Psoas muscle (tissue), 8 donors: ENCODE measurements around the gene SRM. TPM values are rescaled to one million over a fixed set of nuclear protein-coding genes. Genes with fewer than 3 reads are reported as not detected.
"Not testable (repeated sequence)": the region's sequence is repeated elsewhere in the genome, so short reads cannot be mapped to it uniquely, and the experiment has no call there.

Experiments used
- ATAC-seq, 4 donors: fragments of 200-7000 bp; cut with Tn5 transposase; one replicate each; pipeline ENCODE4 v1.9.1; 2020; ENCODE audit warnings: moderate library complexity in 3 of 4, mild to moderate bottlenecking in 2 of 4
- DNase-seq, 2 donors: peaks; one replicate each; pipeline ENCODE4 v3.0.0-alpha.2; 2020
- H3K27ac ChIP-seq: fragments of 200-600 bp; one replicate; pipeline ENCODE4 v1.8.0; 2022
- H3K27me3 ChIP-seq, 3 donors: fragments of 200-600 bp in 1 of 3; one replicate each; pipeline versions ENCODE4 v1.6.1 to v1.8.0; 2013 to 2022; ENCODE audit warnings: low read length in 2 of 3, mild to moderate bottlenecking in 2 of 3, moderate library complexity in 1 of 3; ENCODE audit not compliant: insufficient read depth in 3 of 3
- H3K36me3 ChIP-seq, 2 donors: fragments of 200-600 bp in 1 of 2; one replicate each; pipeline versions ENCODE4 v1.6.1 to v1.8.0; 2013 to 2022; ENCODE audit warnings: low read depth in 1 of 2, mild to moderate bottlenecking in 1 of 2, moderate library complexity in 1 of 2; ENCODE audit not compliant: insufficient read depth in 1 of 2
- H3K4me1 ChIP-seq: fragments of 200-600 bp; one replicate; pipeline ENCODE4 v1.8.0; 2022
- H3K4me3 ChIP-seq: fragments of 200-600 bp; one replicate; pipeline ENCODE4 v1.8.0; 2022; ENCODE audit warnings: mild to moderate bottlenecking
- H3K9me3 ChIP-seq: fragments of 200-600 bp; one replicate; pipeline ENCODE4 v1.8.0; 2022
- WGBS, 3 donors: extraction: QIAGEN DNeasy Blood & Tissue Kit; methylation state at CpG; one replicate each; pipeline versions ENCODE4 v1.1.6 to v1.1.7; 2013; 5-methylcytosine and 5-hydroxymethylcytosine counted together
- intact Hi-C, 2 donors: fragments of 100-400 bp; cut with DNase I; formaldehyde crosslinking; loops; one replicate each; pipeline versions ENCODE4 v1.11.0 to v1.14.2; 2022
- polyA plus RNA-seq, 3 donors: library from polyadenylated mRNA; stranded (reverse); fragments of 200-250 nt; gene quantifications; one replicate each; pipeline ENCODE4 v1.2.3, GENCODE V29; 2013
- total RNA-seq, 4 donors: library from RNA; stranded (reverse); fragmentation: NEBNext Ultra II Directional in 2 of 4; extraction: Animal tissue kit (Norgen Biotek cat#: 25700) in 2 of 4; gene quantifications; one replicate each; pipeline versions ENCODE4 v1.2.1 to v1.2.4, GENCODE V29; 2021 to 2023
- TF ChIP-seq, protein P1 (sequence below): fragments of 200-600 bp; IDR thresholded peaks from one replicate; pipeline ENCODE4 v1.8.0; 2022; ENCODE audit warnings: antibody characterized with exemption
- donor health status: healthy with polysubstance abuse.
- donor health status: DM: no; HTN: no; CAD: no; lungs with moderate emphysema.
- donor health status: Bipolar disorder and iron deficiency.
- donor health status: healthy.
- donor health status: DM: yes; HTN: yes; CAD: no.
- donor health status: DM: no; HTN: no; CAD: no.
- donor health status: DM: no; HTN: no; CAD: no.
- donor health status: DM: yes; HTN: yes; CAD: no.

The SRM gene
- total and polyA plus RNA-seq, 7 donors = 60.4 to 163 (median 79.3) TPM

DNA sequence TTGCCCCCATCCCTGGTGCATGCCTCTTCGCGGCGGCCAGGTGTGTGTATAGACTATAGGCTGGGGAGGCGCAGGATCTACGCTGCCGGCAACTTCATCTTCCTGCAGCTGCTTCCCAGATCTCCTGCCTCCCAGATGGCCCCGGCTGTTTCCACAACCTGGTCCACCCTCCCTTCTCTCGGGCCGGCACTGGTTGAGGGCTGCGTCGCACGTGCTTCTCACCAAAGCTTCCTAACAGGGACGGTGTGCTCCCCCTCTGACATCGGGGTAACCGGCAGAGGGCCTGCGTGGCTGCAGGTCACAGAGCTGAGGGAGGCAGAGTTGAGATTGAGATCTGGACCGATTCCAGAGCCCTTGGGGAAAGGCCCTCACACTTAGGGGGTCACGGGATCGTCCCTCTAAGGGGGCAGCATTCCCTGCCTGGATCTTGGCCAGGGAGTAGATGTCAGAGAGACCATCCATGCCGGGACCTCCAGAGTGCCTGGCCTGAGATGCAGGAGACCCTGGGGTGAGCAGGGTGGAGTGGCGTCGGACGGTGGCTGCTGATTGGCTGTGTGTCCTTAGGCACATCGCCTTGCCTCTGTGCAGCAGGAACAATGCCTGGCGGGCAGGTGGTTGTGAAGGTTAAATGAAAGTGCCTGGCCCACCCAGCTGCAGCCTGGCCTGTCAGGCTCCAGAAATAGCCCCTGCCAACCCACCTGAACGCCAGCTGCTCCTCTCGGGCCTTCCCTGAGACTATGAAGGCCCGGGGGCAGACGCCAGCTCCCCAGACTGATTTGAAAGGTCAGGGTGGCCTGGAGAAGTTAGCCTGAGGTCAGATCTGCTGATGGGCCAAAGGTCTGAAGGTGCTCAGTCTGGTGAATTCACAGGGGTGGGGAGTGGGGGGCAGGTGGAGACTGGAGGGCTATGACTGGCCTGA, 6.7 kb downstream of the SRM start:
- Histone ChIP-seq H3K27me3 (peaks cover 0 to 5% (median 0%) of the 10 kb centered on the region in 3 donors), H3K4me3 (no peak overlapping the region), H3K36me3 (peaks cover 4 to 30% of the 10 kb centered on the region in 2 donors), H3K4me1 (no peaks in the 10 kb centered on the region), H3K27ac (no peak overlapping the region), H3K9me3 (no peaks in the 10 kb centered on the region)
- intact Hi-C loops = no loop called here
- 15 to 17% (median 15%) methylated on average over 28 to 29 of the region's 29 CpGs for WGBS, 3 donors
- DNase-seq (no peak), ATAC-seq (peak; percentile 20 to 53 (median 46))
- TF ChIP-seq, protein P1, sequence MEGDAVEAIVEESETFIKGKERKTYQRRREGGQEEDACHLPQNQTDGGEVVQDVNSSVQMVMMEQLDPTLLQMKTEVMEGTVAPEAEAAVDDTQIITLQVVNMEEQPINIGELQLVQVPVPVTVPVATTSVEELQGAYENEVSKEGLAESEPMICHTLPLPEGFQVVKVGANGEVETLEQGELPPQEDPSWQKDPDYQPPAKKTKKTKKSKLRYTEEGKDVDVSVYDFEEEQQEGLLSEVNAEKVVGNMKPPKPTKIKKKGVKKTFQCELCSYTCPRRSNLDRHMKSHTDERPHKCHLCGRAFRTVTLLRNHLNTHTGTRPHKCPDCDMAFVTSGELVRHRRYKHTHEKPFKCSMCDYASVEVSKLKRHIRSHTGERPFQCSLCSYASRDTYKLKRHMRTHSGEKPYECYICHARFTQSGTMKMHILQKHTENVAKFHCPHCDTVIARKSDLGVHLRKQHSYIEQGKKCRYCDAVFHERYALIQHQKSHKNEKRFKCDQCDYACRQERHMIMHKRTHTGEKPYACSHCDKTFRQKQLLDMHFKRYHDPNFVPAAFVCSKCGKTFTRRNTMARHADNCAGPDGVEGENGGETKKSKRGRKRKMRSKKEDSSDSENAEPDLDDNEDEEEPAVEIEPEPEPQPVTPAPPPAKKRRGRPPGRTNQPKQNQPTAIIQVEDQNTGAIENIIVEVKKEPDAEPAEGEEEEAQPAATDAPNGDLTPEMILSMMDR = no peak

DNA sequence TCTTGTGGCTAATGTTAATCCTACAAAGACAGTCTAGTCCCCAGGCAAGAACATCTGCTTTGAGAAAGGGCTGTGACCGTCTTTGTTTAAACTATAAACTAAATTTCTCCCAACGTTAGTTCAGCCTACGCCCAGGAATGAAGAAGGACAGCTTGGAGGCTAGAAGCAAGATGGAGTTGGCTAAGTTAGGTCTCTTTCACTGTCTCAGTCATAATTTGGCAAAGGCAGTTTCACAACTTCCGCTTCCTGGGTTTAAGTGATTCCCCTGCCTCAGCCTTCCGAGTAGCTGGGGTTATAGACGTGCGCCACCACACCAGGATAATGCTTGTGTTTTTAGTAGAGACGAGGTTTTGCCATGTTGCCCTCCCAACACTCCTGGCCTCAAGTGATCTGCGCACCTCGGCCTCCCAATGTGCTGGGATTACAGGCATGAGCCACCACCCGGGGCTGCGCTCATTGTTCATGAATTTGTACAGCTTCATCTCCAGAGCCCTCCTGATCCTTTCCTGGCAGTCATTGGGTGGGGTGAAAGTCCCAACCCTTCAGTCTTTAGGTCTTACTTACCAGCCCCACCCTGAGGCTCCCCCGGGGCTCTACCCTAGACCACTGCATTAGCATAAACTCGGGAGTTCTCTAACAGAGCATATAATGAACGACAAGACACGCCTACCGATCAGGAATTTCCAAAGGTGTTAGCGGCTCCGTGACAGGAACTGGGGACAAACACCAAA, 7.9 kb downstream of the SRM start:
- intact Hi-C loops = no loop called here
- DNase-seq (no peak), ATAC-seq (no peak)
- Histone ChIP-seq H3K4me1 (no peaks in the 10 kb centered on the region), H3K36me3 (peaks cover 4 to 23% of the 10 kb centered on the region in 2 donors), H3K4me3 (no peak overlapping the region), H3K27ac (no peak overlapping the region), H3K9me3 (no peaks in the 10 kb centered on the region), H3K27me3 (peaks cover 0 to 5% (median 0%) of the 10 kb centered on the region in 3 donors)
- 50 to 52% (median 50%) methylated on average over 19 of the region's 19 CpGs for WGBS, 3 donors
- TF ChIP-seq, protein P1 = no peak

DNA sequence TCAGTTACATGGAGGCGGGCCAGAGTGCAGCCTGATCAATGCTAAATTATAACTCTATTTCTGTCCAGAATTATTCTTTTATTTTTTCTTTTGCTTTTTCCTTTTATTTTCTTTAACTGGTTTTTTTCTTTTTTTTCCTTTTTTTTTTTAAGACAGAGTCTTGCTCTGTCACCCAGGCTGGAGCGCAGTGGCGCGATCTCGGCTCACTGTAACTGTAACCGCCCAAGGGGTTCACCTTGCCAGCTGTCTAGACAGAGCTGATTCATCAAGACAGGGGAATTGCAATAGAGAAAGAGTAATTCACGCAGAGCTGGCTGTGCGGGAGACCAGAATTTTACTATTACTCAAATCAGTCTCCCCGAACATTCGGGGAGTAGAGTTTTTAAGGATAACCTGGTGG, 8.7 kb downstream of the SRM start:
- DNase-seq, intact Hi-C loops, H3K4me1 ChIP-seq, H3K27ac ChIP-seq, H3K9me3 ChIP-seq, H3K27me3 ChIP-seq, ATAC-seq, H3K4me3 ChIP-seq: not testable (repeated sequence)
- 68 to 73% (median 72%) methylated on average over 10 of the region's 10 CpGs for WGBS, 3 donors
- H3K36me3 ChIP-seq = peaks cover 2 to 15% of the 10 kb centered on the region in 2 donors

DNA sequence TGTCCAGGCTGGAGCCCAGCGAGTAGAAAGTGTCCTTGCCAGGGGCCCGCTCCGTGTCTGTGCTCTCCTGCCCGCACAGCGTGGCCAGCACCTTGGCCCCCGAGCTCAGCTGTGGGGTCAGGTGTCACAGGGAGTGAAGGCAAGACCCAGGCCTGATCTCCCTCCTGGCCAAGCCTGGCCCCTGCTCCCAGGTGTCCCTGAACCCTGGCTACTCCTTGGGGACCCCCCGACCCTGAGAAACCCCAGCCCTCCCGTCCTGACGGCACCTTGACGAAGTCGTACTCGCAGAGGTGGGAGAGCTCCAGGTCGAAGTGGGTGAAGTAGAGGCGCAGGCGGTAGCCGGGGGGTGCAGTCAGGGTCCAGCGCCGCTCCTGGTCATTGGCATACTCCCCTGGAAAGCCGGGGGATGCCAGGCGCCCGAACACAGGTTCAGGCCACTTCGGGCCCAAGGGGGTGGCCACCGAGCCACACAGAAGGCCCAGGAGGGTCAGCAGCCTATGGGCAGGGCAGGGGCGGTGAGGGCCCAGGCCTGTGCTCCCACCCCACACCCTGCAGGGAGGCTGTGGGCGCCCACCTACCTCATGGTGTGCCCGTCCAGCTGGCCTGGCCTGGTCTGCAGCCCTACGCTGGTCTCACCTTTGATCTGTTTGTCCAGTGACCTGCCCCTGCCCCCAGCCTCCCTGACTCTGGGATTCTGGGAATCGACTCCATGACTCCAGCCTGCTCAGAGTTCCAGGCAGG, 13.0 kb downstream of the SRM start, which contains the start of gene MASP2:
MASP2 (minus strand) TSS at position 615 of the 741 bp plus-strand sequence; CDS start at position 583, 32 bp downstream.
- Histone ChIP-seq H3K27ac (no peak within 1 kb of the TSS), H3K4me1 (no peaks in the 10 kb centered on the region), H3K9me3 (no peaks in the 10 kb centered on the region), H3K4me3 (no peak within 1 kb of the TSS), H3K36me3 (no peaks in the 10 kb centered on the region), H3K27me3 (no peaks in the 10 kb centered on the region)
- WGBS, 3 donors = 91 to 93% (median 92%) methylated on average over 25 to 28 of the region's 28 CpGs
- ATAC-seq (peak in 1 of 4 donors; percentile 28), DNase-seq (no peak)
- intact Hi-C loops = no loop called here
- TF ChIP-seq, protein P1 = no peak
